ENCODE data around the gene CFAP45.
A peak's percentile ranks its signal among the peaks of the same experiment; 100 is the strongest.

The CFAP45 gene

DNA sequence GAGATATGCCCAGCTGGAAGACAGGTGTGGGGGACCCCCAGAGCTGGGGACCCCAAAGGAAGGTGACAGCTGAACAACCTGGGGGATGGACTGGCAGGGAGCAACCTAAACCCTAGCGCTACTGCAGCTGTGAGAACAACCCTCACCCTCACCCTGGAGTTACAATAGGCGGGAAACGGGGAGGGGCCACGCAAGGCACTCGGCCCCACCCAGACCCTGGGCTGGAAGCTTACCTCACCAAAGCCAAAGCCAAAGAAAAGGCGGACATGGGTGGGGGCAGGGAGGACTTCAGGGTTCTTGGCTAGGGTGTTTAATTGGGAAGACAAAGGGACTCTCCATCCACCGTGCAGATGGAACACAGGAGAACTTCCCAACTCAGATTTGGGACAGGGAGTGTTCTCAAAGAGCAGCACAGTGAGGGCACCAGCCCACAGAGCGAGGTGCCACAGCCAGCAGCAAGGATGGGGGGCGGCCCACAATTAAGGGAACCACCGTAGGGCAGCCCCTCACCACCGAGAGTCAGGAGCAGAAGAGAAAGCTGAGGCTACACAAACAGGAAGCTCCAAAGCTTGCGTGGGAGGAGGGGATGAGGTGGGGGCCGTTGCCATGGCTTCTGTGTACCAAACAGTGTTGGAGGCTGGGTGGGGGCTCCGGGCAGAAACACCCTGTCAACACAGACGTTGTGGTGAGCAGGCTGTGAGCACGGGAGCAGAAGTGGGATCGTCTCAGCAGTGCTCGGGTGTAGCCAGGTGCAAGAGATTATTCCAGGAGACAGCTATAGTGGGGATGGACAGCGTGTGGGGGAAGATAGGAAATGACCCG, 23.4 kb upstream of the CFAP45 start:
- DNase-seq: peak; percentile 65

DNA sequence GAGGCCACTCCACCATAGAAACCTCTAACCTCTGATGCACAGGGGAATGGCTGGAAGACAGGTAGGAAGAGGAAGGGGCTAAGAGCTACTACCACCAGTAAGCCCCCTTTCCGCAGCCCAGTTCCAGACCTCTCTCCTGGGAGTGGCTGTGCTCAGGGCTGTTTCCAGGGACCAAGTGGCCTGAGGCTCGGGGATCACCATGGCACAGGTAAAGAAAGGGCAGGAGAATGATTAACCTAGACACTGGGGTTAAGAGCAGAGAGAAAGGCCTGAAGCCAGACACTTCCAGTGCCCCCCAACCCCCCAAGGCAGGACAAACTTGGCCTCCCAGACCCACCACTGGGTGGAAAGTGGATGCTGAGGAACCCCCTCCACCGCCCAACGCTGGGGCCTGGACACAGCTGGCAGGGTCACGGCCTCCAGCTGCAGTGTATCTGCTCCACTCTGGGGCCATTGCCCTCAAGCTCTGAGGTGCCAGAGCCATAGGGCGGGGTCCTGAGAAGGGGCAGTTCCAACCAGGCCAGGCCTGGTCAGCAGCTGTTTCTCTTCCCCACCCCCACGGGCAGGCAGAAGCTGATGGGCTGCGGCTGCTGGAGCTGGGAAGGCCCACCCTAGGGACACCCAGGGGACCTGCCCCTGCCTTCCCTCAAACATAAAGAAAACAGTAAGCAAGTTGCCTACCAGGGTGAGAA, 22.7 kb upstream of the CFAP45 start:
- DNase-seq: no peak

DNA sequence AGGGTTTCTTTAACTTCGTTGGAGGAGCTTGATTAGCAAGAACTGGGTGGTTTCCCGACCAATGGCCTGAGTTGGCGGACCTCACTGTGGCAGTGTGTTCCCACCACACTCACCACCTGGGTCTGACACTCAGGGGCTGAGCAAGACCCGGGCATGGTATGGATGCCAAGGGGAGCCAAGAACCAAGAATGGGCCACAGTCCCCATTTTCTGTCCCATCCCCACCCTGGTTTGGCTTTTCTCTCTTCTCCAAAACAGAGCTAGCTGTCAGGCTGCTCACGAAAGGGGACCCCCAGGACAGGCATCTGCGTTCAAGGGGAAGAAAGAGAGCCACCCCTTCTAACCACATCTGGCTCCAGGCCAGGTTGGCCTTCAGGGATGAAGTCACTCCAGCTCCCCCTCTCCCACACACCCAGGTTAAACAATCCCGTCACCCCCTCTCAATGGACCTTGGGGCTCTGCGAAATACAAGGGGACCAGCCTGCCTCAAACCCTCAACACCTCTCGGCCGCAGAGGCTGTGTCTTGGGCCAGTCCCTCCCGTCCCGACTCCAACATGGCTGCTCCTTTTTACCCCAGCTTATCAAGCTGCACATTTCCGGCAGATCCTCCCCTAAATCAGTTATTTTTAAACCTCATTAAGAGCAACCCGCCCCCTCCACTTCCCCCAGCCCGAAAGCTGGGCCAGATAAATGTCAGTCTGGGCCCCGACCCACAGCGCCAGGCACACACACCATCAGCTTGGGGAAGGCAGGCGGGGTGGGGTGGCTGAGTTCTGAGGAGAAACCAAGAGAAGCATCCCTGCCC, 21.9 kb upstream of the CFAP45 start:
- no peak for DNase-seq

DNA sequence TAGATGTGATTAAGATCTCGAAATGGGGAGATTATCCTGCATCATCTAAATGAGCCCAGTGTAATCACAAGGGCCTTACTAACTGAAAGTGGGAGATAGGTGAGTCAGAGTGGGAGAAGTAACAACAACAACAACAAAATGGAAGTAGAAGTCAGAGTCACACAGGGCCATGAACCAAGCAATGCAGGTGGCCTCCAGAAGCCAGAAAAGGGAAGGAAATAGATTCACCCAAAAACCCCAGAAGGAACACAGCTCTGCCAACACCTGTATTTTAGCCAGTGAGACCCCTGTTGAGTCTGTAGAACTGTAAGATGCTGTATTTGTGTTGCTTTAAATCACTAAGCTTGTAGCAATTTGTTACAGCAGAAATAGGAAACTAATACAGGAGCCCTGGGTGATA, 21.3 kb upstream of the CFAP45 start:
- no peak for DNase-seq

DNA sequence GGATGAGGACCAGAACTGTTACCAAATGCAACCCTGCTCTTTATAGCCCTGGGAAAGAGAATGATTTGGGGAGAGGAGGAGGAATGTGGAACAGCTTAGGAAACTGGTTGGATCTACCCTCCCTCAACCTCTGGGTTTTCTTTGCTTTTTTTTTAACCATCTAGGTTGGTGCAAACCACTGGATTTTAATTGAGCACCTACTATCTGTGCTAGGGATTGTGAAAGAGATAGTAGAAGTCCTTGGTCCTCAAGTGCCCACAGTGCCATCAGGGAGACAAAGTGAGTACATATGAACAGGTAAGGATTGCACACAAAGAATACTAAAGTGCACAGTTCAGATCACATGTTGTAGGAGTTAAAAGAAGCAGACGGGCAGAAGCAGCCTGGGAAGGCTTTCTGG, 20.7 kb upstream of the CFAP45 start:
- no peak for DNase-seq

DNA sequence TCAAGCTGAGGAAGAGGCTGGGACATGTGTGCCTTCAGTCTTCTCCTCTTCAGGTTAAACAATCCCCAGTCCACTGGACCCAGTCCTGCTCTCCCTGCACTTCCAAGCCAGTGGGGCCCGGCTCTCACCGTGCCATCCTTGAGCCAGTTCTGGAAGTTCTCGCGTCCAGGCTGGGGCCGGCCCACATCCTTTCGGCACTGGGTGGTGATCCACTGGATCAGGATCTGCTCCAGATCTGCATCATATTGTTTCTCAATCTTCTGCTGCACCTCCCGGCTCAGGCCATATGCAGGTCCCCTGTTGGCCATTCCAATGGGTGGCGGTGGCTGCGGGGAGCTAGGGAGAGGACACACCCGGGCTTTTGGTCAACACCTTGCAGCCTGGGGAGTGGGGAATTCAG, 20.2 kb upstream of the CFAP45 start:
- no peak for DNase-seq

DNA sequence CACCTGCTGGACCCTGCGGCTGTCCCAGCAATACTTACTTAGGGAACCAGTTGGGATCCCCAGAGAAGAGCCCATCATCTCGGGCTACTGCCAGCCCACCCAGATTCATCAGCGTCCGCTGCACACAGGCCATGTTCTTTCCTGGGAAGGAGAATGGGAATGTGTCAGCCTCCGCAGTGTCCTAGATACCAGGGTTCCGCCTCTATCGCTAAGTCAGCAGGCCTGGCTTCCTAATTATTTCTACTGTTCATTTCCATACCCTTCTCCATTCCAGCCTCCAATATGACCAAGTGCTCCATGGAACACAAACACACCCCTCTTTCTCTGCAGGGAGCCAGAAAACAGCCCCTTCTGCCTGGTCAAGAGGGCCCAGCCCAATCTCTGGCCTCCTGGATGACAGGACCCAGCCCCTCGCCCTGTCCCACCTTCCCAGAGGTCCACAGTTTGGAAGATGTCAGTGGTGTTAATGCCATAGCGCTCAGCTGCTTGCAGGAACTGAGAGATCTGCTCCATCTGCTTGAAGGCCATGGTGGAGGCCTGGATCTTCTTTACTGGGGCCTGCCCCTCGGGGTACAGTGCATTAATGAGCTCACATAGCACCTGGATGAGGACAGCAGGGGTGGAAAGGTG, 19.4 kb upstream of the CFAP45 start:
- no peak for DNase-seq

DNA sequence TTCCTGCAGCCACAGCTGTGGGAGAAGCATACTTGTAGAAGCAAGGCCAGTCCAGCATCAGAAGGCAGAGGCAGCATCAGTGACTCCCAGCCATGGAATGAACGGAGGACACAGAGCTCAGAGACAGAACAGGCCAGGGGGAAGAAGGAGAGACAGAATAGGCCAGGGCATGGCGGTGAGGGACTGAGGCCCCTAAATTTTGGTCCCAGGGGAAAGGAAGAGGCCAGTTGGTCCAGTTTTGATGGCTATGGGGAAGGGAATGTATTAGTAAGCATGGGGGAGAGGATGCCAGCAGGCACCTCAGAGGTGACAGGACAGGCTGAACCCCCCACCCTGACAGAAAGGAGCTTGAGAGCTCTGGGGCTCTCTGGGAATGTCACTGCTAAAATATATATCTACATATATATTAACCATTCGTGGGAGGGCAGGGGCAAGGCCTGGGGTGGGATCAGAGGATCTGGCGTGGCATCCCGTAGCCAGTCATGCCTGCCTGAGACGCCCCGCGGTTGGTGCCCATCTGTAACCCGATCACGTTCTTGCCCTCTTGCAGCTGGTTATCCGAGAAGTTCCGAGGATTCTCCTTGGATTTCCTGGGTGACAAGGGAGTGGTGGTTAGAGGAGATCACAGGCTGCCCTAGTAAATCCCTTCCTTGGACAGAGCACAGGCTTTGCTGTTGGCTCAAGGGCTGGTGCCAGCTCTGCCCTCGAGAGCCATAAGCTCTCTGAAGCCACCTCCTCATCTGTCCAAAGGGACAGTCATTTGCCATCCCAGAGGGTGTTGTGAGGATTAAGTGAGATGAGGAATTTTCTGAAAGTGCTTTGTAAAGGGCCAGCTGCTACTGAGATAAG, 18.6 kb upstream of the CFAP45 start:
- DNase-seq: no peak

DNA sequence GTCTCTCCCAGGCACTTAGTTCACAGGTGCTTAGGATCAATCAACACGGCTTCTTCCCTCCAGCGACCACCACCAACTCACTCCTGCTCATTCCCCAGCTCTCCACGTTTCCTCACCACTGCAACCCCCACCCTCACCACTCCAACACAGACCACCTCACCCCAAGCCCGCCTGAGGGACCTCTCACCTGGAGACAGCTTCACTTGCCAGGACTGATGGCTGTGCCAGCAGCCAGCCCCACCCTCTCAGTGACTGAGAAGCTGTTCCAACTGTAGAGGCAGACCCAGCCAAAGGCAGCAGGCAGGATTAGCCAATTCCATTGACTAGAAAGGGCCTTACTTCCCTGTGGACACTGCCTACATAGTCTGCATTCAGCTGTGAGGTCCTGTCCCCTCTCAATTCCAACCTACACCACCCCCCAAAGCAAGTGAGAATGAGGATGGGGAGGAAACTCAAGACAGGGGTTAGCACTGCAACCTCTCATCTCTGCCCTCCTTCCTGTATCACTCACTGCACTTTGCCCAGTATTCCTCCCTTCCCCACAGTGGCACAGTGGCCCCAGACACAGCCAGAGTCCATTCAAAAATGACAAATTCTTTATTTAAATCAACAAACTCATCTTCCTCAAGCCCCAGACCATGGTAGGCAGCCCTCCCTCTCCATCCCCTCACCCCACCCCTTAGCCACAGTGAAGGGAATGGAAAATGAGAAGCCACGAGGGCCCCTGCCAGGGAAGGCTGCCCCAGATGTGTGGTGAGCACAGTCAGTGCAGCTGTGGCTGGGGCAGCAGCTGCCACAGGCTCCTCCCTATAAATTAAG, 17.8 kb upstream of the CFAP45 start:
- DNase-seq: no peak

DNA sequence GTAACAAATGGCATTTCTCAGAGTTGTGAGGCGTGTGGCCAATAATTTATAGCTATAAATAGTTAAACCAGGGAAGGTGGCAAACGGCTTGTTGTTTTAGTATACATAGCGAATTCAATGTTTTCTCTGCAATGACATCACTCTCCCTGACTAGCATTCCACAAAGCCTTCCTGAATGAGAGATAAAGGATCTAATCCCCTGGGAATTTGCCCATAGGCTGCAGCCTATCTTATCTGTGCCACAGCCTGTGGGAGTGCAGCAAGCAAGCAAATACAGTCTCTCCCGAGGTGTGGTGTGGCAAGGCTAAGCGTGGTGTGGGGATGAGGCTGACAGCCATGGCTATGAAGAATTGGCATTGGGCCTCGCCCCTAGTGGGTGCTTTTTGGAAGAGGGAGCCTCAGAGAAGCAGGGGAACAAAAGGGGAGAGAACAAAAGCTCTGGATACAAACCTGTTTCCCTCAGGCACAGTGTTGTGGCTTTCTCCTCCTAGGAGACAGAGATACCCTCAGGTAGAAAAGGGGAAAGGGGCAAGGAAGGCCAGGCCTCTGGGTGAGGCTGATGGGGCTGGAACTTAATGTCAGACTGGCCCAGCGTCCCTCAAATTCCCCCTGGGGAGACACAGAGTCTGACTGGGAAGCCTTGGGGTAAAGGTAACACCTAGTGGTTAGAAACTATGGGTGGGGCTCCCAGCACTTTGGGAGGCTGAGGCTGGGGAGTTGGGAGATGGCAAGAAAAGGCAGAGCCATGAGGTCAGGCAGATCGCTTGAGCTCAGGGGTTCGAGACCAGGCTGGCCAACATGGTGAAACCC, 16.5 kb upstream of the CFAP45 start:
- no peak for DNase-seq

DNA sequence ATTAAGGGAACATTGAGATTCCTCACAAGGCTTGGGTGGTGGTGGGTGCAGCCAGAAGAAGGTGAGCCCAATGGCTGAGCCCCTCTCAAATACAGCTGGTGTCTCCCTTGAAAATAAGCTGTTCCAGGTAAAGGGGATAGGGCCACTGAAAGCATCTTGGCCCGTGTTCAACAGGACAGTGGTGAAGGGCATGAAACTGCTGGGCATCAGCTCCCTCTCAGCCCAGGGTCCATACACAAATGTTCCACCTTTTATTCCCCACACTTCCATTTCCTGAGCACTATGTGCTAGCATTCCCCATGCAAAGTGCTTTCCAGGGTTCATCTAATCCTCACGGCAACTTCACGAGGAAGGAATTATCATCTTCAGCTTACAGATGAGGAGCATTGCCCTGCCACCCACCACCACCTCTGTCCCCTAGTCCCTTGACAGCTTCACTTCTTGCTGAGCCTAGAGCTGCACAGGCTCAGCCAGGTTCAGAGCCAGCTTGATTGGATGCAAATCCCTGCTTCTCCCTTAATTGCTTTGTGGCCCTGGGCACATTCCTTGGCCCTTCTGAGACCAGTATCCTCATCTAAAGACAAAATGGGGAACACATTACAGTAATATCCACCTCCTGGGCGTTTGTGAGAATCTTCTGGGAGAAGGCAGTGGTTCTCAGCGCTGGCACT, 15.7 kb upstream of the CFAP45 start:
- no peak for DNase-seq

DNA sequence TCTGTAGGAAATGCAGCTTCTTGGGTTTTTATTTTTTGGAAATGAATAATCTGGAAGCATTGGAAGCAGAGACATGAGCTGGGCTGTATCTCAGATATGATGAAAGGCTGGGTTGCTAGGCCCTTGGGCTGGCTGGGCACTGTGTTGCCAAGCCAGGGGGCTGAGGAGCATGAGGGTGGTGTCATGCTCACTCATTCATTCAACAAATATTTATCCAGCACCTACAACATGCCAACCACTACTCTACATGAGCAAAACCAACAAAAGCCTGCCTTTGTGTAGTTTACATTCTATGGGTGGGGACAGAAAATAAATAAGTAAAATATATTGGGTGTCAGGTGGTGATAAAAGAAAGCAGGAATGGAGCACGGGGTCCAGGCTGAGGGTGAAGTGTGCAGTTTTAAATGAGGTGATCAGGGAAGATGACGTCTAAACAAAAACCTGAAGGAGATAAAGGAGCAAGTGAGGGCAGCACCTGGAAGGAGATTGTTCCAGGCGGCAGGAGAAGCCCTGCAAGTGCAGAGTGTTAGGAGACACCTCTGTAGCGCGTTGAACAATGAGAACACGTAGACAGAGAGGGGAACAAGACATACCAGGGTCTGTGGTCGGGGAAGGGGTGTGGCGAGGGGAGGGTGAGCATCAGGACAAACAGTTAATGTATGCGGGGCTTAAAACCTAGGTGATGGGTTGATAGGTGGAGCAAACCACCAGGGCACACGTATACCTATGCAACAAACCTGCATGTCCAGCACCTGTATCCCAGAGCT, 14.5 kb upstream of the CFAP45 start:
- DNase-seq: no peak

DNA sequence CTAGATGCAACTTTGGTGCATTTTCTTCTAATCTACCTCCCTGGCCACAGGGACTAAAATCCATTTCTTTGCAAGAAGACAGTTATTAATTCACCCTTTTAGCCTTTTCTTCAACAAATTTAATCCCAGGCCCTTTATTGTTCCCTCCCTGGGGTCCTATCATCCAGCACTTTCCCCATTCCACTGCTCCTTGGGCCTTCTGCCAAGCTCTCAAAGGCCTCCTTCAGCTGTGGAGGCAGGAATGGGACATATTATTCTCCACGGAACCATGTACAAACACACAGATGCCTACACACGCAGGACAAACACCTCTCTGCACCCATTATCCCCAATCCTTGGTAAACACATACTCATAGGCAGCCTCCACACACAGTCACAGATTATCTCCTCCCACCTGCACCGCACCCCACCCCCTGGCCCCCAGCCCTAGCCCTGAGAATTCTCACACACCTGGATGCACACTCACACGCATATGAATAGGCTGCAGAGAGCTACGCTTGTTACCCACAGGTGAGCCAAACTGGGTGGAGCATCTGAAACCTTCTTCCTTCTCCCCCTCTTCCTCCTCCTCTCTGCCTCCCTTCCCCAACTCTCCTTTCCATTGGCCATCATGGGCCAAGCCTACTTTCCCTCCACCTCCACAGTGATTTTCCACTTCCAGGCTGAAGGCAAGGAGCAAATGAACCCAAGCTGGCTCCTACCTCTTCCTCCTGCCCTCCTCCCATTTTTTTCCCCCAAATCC, 13.7 kb upstream of the CFAP45 start:
- no peak for DNase-seq

DNA sequence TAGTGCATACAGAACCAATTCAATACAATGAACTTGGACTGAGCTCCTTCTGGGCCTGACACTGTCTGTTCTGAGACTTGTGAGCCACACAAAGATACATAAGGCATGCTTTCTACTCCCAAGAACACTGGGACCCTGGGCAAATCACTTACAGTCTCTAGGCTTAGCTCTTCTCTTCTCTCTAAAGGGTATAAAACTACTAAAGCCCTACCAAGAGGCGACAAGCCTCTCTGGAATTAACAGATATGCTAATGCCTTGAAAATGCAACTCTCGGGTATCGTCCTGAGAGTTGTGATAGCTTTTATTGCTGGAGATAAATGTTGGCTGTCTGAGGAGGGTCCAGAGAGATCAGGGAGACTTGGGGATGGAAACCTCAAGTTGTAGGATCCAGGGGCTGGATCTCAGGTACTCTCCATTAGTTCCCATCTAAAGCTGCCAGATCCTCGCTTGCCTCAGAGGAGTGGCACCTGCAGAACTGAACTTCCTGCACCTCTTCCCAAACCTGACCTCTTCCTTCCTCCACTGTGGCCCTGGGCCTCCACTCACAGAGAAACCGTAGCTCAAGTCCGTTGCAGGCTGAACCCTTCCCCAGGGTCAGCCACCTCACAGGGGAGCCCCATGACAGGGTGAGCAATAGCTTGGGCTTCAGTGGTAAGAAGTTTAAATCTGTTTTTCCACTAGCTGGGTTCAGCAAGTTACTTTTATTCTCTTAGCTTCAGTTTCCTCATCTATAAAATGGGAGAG, 11.5 kb upstream of the CFAP45 start:
- no peak for DNase-seq

DNA sequence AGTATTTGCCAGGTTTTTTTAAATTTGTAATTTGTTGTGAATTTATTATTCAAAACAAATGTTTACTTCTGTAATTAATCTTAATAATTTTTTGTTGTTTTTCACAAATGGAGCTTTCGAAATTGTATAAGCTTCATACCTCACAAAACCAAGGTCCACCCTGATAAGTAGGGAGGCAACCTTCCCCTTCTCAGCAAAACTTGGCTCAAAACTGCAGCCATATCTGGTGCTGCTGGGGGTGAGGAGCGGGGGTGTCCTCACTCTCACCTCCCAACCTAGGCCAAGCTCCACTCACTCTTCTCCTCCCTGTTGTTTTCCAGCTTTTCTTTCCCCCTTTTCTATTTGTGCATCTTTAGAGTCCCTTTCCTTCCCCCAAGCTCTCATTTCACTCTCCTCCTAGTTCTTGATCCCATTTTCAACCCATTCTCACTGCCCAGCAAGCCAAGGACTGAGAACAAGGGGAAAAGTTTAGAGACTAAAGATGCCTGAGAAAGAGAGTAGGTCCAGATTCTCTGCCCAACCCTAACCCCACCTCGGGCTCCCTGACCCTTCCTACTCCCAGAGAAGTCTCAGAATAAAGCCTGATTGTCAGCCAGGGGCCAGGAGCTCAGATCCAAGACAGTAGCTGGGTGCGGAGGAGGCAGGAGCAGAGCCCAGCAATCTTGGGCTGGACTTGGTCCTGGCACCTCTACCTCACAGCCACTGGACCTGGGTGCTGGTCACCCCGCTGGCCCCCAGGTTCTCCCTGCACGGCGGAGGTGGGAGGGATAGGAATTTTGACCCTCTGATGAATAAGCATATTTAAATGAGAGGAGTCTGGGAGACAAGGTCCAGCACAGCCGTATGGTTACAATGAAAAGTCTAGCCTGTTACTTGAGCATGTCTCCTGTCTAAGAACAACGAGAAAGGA, 8.3 kb upstream of the CFAP45 start:
- DNase-seq: no peak

DNA sequence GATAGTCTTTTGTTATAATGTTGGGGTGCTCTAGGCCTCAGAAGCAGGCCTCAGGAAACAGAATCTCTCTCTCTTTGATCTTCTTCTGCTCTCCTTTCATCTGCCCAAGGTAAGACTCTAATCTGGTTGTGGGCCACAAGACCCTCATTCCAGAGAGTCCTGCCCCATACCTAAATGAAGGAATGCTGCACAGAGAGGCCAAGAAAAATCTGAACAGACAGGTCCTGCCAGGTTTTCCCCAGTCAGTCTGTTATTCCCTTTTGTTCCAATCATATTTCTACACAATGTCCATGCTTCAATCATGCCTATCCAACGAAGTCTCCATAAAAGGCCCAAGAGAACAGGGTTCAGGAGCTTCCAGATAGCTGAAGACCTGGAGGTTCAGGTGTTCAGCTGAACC, 7.0 kb upstream of the CFAP45 start:
- no peak for DNase-seq
